MM.1S (cell line): ENCODE results near the gene R3HDM4.

ENCODE experiments used
- EZH2 ChIP-seq: fragments of 300-600 bp; sonication (generic); optimal IDR thresholded peaks from 2 replicates; pipeline ENCODE3; 2017; ENCODE audit warnings: low read depth, mild to moderate bottlenecking, antibody characterized with exemption, low read length, mixed read lengths
- TF ChIP-seq, protein P1 (sequence below): fragments of 300-600 bp; sonication (generic); IDR thresholded peaks from 2 replicates; pipeline ENCODE4 v1.5.1; 2016; ENCODE audit warnings: antibody characterized with exemption, low read length, mixed read lengths

DNA sequence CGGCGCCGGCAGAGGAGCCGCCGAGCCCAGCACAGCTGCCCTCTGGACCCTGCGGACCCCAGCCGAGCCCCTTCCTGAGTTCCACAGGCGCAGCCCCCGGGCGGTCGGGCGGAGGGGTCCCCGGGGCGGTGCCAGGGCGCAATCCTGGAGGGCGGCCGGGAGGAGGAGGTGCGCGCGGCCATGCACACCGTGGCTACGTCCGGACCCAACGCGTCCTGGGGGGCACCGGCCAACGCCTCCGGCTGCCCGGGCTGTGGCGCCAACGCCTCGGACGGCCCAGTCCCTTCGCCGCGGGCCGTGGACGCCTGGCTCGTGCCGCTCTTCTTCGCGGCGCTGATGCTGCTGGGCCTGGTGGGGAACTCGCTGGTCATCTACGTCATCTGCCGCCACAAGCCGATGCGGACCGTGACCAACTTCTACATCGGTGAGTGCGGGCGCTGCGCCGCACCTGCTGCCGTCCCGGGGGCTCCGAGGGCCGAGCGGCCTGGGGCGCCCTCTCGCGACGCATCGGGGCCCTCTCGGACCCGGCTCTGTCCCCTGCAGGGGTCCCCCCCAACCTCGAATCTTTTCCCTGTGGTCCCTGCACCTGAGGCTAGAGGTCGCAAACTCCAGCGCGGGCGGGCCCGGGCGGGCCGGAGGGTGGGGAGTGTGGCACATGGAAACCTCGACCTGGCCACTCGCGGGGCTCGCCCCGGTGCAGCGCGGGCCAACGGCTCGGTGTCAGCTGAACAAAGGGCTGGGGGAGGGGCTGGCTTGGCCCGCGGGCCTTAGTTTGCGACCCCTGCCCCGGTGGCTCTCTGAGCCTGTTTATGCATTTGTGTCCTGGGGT, 4.5 kb upstream of the R3HDM4 start, which contains the start of gene KISS1R:
- TF ChIP-seq, protein P1, sequence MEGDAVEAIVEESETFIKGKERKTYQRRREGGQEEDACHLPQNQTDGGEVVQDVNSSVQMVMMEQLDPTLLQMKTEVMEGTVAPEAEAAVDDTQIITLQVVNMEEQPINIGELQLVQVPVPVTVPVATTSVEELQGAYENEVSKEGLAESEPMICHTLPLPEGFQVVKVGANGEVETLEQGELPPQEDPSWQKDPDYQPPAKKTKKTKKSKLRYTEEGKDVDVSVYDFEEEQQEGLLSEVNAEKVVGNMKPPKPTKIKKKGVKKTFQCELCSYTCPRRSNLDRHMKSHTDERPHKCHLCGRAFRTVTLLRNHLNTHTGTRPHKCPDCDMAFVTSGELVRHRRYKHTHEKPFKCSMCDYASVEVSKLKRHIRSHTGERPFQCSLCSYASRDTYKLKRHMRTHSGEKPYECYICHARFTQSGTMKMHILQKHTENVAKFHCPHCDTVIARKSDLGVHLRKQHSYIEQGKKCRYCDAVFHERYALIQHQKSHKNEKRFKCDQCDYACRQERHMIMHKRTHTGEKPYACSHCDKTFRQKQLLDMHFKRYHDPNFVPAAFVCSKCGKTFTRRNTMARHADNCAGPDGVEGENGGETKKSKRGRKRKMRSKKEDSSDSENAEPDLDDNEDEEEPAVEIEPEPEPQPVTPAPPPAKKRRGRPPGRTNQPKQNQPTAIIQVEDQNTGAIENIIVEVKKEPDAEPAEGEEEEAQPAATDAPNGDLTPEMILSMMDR: peak; percentile 41
- no peak for TF ChIP-seq EZH2
